GM19099 (cell line): ENCODE data around the gene CNST.

ENCODE experiments used
- POLR2A ChIP-seq: IDR thresholded peaks from 3 replicates; pipeline ENCODE4 v1.6.1; 2011; ENCODE audit warnings: low read depth; ENCODE audit not compliant: insufficient read length; ENCODE audit errors: extremely low read depth

CNST gene

GRCh38 chr1:246571953-246572352 lies 5.7 kb downstream of the CNST start:
- TF ChIP-seq POLR2A: no peak

- no peak for TF ChIP-seq POLR2A
Measured at GRCh38 chr1:246572785-246573184, 6.5 kb downstream of the CNST start.

- TF ChIP-seq POLR2A: no peak
Measured at GRCh38 chr1:246573491-246573890, 7.2 kb downstream of the CNST start.

- no peak for TF ChIP-seq POLR2A
Measured at GRCh38 chr1:246576709-246577032, 10.4 kb downstream of the CNST start.

GRCh38 chr1:246577082-246577719 lies 10.9 kb downstream of the CNST start:
- TF ChIP-seq POLR2A: no peak

- TF ChIP-seq POLR2A: no peak
Measured at GRCh38 chr1:246577720-246578106, 11.5 kb downstream of the CNST start.

GRCh38 chr1:246579818-246580217 lies 13.6 kb downstream of the CNST start:
- TF ChIP-seq POLR2A: no peak

GRCh38 chr1:246580497-246581370 lies 14.5 kb downstream of the CNST start:
- TF ChIP-seq POLR2A: no peak

GRCh38 chr1:246582301-246583055 lies 16.2 kb downstream of the CNST start:
- no peak for TF ChIP-seq POLR2A

- no peak for TF ChIP-seq POLR2A
Measured at GRCh38 chr1:246583056-246583440, 16.8 kb downstream of the CNST start.

- TF ChIP-seq POLR2A: no peak
Measured at GRCh38 chr1:246583448-246584185, 17.4 kb downstream of the CNST start.

- TF ChIP-seq POLR2A: no peak
Measured at GRCh38 chr1:246587032-246587431, 20.8 kb downstream of the CNST start.

- TF ChIP-seq POLR2A: no peak
Measured at GRCh38 chr1:246587606-246588005, 21.4 kb downstream of the CNST start.

GRCh38 chr1:246588159-246588721 lies 22.0 kb downstream of the CNST start:
- TF ChIP-seq POLR2A: no peak

GRCh38 chr1:246591047-246591446 lies 24.8 kb downstream of the CNST start:
- TF ChIP-seq POLR2A: no peak

GRCh38 chr1:246591504-246591903 lies 25.2 kb downstream of the CNST start:
- peak; percentile 34 for TF ChIP-seq POLR2A

- TF ChIP-seq POLR2A: no peak
Measured at GRCh38 chr1:246591958-246592357, 25.7 kb downstream of the CNST start.
